ENCODE measurements around the gene FGD5.

FGD5 gene

DNA sequence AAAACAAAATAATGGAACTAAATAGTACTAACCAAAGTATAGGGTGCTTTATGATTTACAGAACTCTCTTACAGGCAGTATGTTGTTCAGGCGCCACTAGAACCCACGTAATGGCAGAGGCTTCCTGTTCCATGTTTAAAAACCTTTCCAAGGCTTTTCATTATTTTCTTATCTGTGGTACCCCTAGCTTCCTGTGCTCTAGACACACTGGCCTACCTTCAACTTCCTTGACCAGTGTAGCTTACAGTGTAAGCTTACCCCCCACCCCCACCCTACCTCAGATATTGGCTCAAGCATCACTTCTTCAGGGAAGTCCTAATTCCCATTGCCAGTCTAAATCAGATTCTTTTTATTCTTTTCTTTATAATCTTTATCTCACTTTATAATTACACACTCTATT, 131.5 kb downstream of the FGD5 start:
- H3K4me2 ChIP-seq (ENCODE audit: low read length) = peak overlapping the region; percentile 87
- 0 out of 2 replicates have a peak overlapping the region, but pooled peaks have one; percentile 5 for H3K4me3 ChIP-seq (ENCODE audit: low read length)
- no peaks in the 10 kb centered on the region for H3K27me3 ChIP-seq (ENCODE audit: control insufficient read depth, low read length)
- no peaks in the 10 kb centered on the region for H3K9me3 ChIP-seq (ENCODE audit: control insufficient read depth, insufficient read depth, low read length)
- H3K27ac ChIP-seq (ENCODE audit: low read depth, low read length) = no peak overlapping the region
- peaks cover 9% of the 10 kb centered on the region; the same call in 1 of the 2 replicates for H3F3A ChIP-seq (ENCODE audit: control insufficient read depth, insufficient read depth)
- H3K79me2 ChIP-seq (ENCODE audit: control insufficient read depth, low read length) = peaks cover 83% of the 10 kb centered on the region
- H4K20me1 ChIP-seq (ENCODE audit: control insufficient read depth, insufficient read depth, low read depth, low read length) = peaks cover 4% of the 10 kb centered on the region; the same call in 1 of the 2 replicates
- H3K36me3 ChIP-seq (ENCODE audit: control insufficient read depth, low read length) = peaks cover 31% of the 10 kb centered on the region
- TF ChIP-seq CTCF (IDR thresholded peaks at IDR 0.05; ENCODE audit: low read depth, low read length, poor library complexity, severe bottlenecking) (no peak), EZH2phosphoT487 (IDR thresholded peaks at IDR 0.05; ENCODE audit: borderline replicate concordance, low read length) (no peak)
- H3K4me1 ChIP-seq (ENCODE audit: control insufficient read depth, low read length) = peaks cover 34% of the 10 kb centered on the region
- H3K9me2 ChIP-seq (replicated peaks; ENCODE audit: control insufficient read depth, low read length) = no peaks in the 10 kb centered on the region

DNA sequence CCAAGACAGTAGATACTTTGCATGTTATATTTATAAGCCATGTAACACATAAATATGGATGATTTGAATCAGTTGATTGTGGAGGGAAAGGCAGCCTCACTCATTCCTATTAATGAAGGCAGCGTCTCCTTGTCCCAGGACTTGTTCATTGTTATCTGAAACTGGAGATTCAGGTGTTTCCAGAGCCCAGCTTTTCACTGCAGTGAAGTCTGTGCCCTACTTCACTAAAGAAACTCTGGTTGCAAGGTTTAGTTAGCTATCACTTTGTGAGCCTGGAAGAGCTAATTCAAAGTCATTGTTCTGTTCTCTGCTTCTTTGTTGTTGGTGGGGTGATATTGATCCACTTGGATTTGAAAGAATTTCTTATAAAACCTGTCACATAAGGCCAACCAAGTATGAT, 138.4 kb downstream of the FGD5 start:
- H3K4me2 ChIP-seq (ENCODE audit: low read length) = peak overlapping the region; percentile 67
- no peaks in the 10 kb centered on the region for H3K9me3 ChIP-seq (ENCODE audit: control insufficient read depth, insufficient read depth, low read length)
- no peaks in the 10 kb centered on the region for H3K27me3 ChIP-seq (ENCODE audit: control insufficient read depth, low read length)
- peaks cover 34% of the 10 kb centered on the region for H3K4me1 ChIP-seq (ENCODE audit: control insufficient read depth, low read length)
- H3K79me2 ChIP-seq (ENCODE audit: control insufficient read depth, low read length) = peaks cover 77% of the 10 kb centered on the region
- no peak overlapping the region for H3K27ac ChIP-seq (ENCODE audit: low read depth, low read length)
- no peaks in the 10 kb centered on the region for H3K9me2 ChIP-seq (replicated peaks; ENCODE audit: control insufficient read depth, low read length)
- H4K20me1 ChIP-seq (ENCODE audit: control insufficient read depth, insufficient read depth, low read depth, low read length) = 0 out of 2 replicates have a peak, but pooled peaks cover 9% of the 10 kb centered on the region
- no peak overlapping the region for H3K4me3 ChIP-seq (ENCODE audit: low read length)
- peaks cover 31% of the 10 kb centered on the region for H3K36me3 ChIP-seq (ENCODE audit: control insufficient read depth, low read length)
- 0 out of 2 replicates have a peak, but pooled peaks cover 2% of the 10 kb centered on the region for H3F3A ChIP-seq (ENCODE audit: control insufficient read depth, insufficient read depth)
- TF ChIP-seq EZH2phosphoT487 (IDR thresholded peaks at IDR 0.05; ENCODE audit: borderline replicate concordance, low read length) (no peak), CTCF (IDR thresholded peaks at IDR 0.05; ENCODE audit: low read depth, low read length, poor library complexity, severe bottlenecking) (no peak)

- Histone ChIP-seq H3K4me3 (ENCODE audit: low read length) (peak overlapping the region; percentile 51), H4K20me1 (ENCODE audit: control insufficient read depth, insufficient read depth, low read depth, low read length) (0 out of 2 replicates have a peak, but pooled peaks cover 9% of the 10 kb centered on the region), H3K9me2 (replicated peaks; ENCODE audit: control insufficient read depth, low read length) (no peaks in the 10 kb centered on the region), H3K79me2 (ENCODE audit: control insufficient read depth, low read length) (peaks cover 73% of the 10 kb centered on the region), H3K4me2 (ENCODE audit: low read length) (peak overlapping the region; percentile 67), H3K36me3 (ENCODE audit: control insufficient read depth, low read length) (peaks cover 31% of the 10 kb centered on the region), H3K4me1 (ENCODE audit: control insufficient read depth, low read length) (peaks cover 34% of the 10 kb centered on the region), H3K9me3 (ENCODE audit: control insufficient read depth, insufficient read depth, low read length) (no peaks in the 10 kb centered on the region), H3K27me3 (ENCODE audit: control insufficient read depth, low read length) (no peaks in the 10 kb centered on the region), H3F3A (ENCODE audit: control insufficient read depth, insufficient read depth) (0 out of 2 replicates have a peak, but pooled peaks cover 2% of the 10 kb centered on the region), H3K27ac (ENCODE audit: low read depth, low read length) (no peak overlapping the region)
- TF ChIP-seq EZH2phosphoT487 (IDR thresholded peaks at IDR 0.05; ENCODE audit: borderline replicate concordance, low read length) (no peak), CTCF (IDR thresholded peaks at IDR 0.05; ENCODE audit: low read depth, low read length, poor library complexity, severe bottlenecking) (no peak)
Observed at GRCh38 chr3:14957925-14958324, 139.2 kb downstream of the FGD5 start.
